ENCODE results near the gene KRTAP12-1. TPM values are rescaled to one million over a fixed set of nuclear protein-coding genes. Genes with fewer than 3 reads are reported as not detected.

The KRTAP12-1 gene
- total and polyA plus RNA-seq, 9 of the 15 experiments (the other 6 are each of a cell fraction or from before 2014, with no cell fraction given), result not detected

GRCh38 chr21:44703731-44704635 is 22.0 kb upstream of the KRTAP12-1 start:
- Histone ChIP-seq H3K27ac (ENCODE audit: extremely low read depth, low read depth, low read length) (no peak overlapping the region), H3K79me2 (ENCODE audit: control insufficient read depth, insufficient read depth, low read length) (no peaks in the 10 kb centered on the region), H3K9me1 (ENCODE audit: control insufficient read depth, insufficient read depth, low read length) (peaks cover 3% of the 10 kb centered on the region), H3K4me1 (replicated peaks in 1 of 2; ENCODE audit: control insufficient read depth in 2 of 2, insufficient read depth in 2 of 2, low read length in 2 of 2) (peaks cover 0 to 14% of the 10 kb centered on the region in 2 experiments; a peak in 1 of 5 replicates), H3K4me3 (no peak overlapping the region), H3K36me3 (ENCODE audit: control insufficient read depth, insufficient read depth, low read length) (no peaks in the 10 kb centered on the region), H3K9me3 (replicated peaks; ENCODE audit: control insufficient read depth, insufficient read depth, low read depth, low read length) (no peaks in the 10 kb centered on the region), H4K20me1 (replicated peaks; ENCODE audit: control insufficient read depth, insufficient read depth, low read length) (no peaks in the 10 kb centered on the region; the same call in 1 of the 2 replicates), H3K9ac (ENCODE audit: insufficient read depth in 1 of 2, low read depth in 2 of 2, low read length in 2 of 2) (no peak overlapping the region), H3K4me2 (ENCODE audit: insufficient read depth, low read length) (no peak overlapping the region), H3K27me3 (ENCODE audit: control insufficient read depth in 2 of 2, insufficient read depth in 2 of 2, low read length in 2 of 2) (peaks cover 35 to 75% of the 10 kb centered on the region in 2 experiments), H2AFZ (ENCODE audit: low read depth, low read length) (no peak overlapping the region)
- FAIRE-seq, result no peak
- WGBS (ENCODE audit: insufficient coverage, low coverage, missing lambda C conversion rate), result under 1% methylated on average over 13 of the region's 13 CpGs
- TF ChIP-seq PRDM10 (IDR thresholded peaks at IDR 0.05; ENCODE audit: partially characterized antibody) (peak; percentile 61), ZNF57 (CRISPR knock-in tag; IDR thresholded peaks at IDR 0.05) (no peak)
- intact Hi-C loops (cut with micrococcal nuclease) (no loop called here), in situ Hi-C loops (cut with MboI) (no loop called here)
- POLR2A ChIA-PET, result no interaction called here
- BruUV-seq (replicated peaks), result no TSS peak
- ATAC-seq, result no peak
- CTCF ChIA-PET (ENCODE audit: low intra/inter-chr PET ratio), result no interaction called here
- peak in 1 of 4 experiments; percentile 5 for DNase-seq (ENCODE audit: extremely low read depth in 1 of 4, low spot score in 3 of 4)
